ENCODE results near the gene COPZ1. TPM values are rescaled to one million over a fixed set of nuclear protein-coding genes. Genes with fewer than 3 reads are reported as not detected.

The COPZ1 gene
- total and polyA plus RNA-seq, 9 of the 15 experiments (the other 6 are each of a cell fraction or from before 2014, with no cell fraction given), result 137 to 487 (median 233) TPM

DNA sequence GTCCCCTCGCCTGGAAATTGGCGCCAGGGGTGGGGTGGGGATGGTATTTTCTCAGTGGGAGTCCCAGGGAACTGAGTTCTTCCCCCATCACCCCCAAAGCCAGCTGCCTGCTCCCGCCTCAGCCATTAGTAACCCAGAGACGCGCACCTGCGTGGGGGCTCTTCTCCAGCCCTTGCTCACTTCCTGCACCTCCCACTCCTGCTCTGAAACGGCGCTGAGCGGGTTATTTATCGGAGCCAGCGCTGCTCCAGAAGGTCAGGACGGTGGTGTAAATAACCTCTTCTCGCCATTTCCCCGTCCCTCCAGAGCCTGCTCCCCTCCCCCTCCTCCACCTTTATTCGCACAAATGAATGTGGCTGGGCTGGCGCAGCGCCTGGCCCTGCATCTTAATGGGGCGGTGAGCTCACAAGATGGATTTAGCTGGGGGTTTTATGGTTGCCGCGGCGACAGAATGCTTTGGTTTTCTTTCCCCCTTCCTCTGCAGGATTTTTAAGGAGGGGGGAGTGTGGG, 27.1 kb downstream of the COPZ1 start (continued):
- TF ChIP-seq, protein P1, sequence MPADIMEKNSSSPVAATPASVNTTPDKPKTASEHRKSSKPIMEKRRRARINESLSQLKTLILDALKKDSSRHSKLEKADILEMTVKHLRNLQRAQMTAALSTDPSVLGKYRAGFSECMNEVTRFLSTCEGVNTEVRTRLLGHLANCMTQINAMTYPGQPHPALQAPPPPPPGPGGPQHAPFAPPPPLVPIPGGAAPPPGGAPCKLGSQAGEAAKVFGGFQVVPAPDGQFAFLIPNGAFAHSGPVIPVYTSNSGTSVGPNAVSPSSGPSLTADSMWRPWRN (IDR thresholded peaks at IDR 0.05; ENCODE audit: low read depth), result no peak
- TF ChIP-seq CEBPG (CRISPR knock-in tag; IDR thresholded peaks at IDR 0.05) (no peak), CEBPG (tag; conservative IDR thresholded peaks at IDR 0.05 in 1 of 2, IDR thresholded peaks at IDR 0.05 in 1 of 2) (no peak), PHTF2 (CRISPR knock-in tag; IDR thresholded peaks at IDR 0.05) (no peak), CXXC5 (CRISPR knock-in tag; IDR thresholded peaks at IDR 0.05) (peak; percentile 68), TEAD2 (tag; IDR thresholded peaks at IDR 0.05) (no peak), ZNF785 (CRISPR knock-in tag; IDR thresholded peaks at IDR 0.05) (no peak), KDM2B (CRISPR knock-in tag; IDR thresholded peaks at IDR 0.05) (no peak), ZNF41 (CRISPR knock-in tag; conservative IDR thresholded peaks at IDR 0.05) (no peak), CHD1 (IDR thresholded peaks at IDR 0.05; ENCODE audit: low read length) (no peak), C11orf30 (IDR thresholded peaks at IDR 0.05; ENCODE audit: low read depth) (no peak), SMARCC2 (IDR thresholded peaks at IDR 0.05; ENCODE audit: low read depth) (no peak), TAL1 (IDR thresholded peaks at IDR 0.05) (peak; percentile 26; the same call in 1 of the 2 replicates), MAZ (CRISPR knock-in tag; conservative IDR thresholded peaks at IDR 0.05 in 1 of 2, IDR thresholded peaks at IDR 0.05 in 1 of 2) (peak; percentile 31 to 46; a peak in 2 of 4 replicates), ELF4 (CRISPR knock-in tag; IDR thresholded peaks at IDR 0.05) (no peak), PHF8 (IDR thresholded peaks at IDR 0.05; ENCODE audit: borderline replicate concordance, low read length) (no peak)
- TF ChIP-seq, protein P2, sequence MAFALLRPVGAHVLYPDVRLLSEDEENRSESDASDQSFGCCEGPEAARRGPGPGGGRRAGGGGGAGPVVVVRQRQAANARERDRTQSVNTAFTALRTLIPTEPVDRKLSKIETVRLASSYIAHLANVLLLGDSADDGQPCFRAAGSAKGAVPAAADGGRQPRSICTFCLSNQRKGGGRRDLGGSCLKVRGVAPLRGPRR (CRISPR knock-in tag; IDR thresholded peaks at IDR 0.05), result no peak
- TF ChIP-seq, protein P3, sequence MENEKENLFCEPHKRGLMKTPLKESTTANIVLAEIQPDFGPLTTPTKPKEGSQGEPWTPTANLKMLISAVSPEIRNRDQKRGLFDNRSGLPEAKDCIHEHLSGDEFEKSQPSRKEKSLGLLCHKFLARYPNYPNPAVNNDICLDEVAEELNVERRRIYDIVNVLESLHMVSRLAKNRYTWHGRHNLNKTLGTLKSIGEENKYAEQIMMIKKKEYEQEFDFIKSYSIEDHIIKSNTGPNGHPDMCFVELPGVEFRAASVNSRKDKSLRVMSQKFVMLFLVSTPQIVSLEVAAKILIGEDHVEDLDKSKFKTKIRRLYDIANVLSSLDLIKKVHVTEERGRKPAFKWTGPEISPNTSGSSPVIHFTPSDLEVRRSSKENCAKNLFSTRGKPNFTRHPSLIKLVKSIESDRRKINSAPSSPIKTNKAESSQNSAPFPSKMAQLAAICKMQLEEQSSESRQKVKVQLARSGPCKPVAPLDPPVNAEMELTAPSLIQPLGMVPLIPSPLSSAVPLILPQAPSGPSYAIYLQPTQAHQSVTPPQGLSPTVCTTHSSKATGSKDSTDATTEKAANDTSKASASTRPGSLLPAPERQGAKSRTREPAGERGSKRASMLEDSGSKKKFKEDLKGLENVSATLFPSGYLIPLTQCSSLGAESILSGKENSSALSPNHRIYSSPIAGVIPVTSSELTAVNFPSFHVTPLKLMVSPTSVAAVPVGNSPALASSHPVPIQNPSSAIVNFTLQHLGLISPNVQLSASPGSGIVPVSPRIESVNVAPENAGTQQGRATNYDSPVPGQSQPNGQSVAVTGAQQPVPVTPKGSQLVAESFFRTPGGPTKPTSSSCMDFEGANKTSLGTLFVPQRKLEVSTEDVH (IDR thresholded peaks at IDR 0.05; ENCODE audit: low read depth, partially characterized antibody), result peak; percentile 46
- TF ChIP-seq, protein P4, sequence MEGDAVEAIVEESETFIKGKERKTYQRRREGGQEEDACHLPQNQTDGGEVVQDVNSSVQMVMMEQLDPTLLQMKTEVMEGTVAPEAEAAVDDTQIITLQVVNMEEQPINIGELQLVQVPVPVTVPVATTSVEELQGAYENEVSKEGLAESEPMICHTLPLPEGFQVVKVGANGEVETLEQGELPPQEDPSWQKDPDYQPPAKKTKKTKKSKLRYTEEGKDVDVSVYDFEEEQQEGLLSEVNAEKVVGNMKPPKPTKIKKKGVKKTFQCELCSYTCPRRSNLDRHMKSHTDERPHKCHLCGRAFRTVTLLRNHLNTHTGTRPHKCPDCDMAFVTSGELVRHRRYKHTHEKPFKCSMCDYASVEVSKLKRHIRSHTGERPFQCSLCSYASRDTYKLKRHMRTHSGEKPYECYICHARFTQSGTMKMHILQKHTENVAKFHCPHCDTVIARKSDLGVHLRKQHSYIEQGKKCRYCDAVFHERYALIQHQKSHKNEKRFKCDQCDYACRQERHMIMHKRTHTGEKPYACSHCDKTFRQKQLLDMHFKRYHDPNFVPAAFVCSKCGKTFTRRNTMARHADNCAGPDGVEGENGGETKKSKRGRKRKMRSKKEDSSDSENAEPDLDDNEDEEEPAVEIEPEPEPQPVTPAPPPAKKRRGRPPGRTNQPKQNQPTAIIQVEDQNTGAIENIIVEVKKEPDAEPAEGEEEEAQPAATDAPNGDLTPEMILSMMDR (IDR thresholded peaks at IDR 0.05 in 2 of 3, conservative IDR thresholded peaks at IDR 0.05 in 1 of 3; ENCODE audit: insufficient read depth in 2 of 3, low read depth in 1 of 3, low read length in 3 of 3), result no peak
- TF ChIP-seq, protein P5, sequence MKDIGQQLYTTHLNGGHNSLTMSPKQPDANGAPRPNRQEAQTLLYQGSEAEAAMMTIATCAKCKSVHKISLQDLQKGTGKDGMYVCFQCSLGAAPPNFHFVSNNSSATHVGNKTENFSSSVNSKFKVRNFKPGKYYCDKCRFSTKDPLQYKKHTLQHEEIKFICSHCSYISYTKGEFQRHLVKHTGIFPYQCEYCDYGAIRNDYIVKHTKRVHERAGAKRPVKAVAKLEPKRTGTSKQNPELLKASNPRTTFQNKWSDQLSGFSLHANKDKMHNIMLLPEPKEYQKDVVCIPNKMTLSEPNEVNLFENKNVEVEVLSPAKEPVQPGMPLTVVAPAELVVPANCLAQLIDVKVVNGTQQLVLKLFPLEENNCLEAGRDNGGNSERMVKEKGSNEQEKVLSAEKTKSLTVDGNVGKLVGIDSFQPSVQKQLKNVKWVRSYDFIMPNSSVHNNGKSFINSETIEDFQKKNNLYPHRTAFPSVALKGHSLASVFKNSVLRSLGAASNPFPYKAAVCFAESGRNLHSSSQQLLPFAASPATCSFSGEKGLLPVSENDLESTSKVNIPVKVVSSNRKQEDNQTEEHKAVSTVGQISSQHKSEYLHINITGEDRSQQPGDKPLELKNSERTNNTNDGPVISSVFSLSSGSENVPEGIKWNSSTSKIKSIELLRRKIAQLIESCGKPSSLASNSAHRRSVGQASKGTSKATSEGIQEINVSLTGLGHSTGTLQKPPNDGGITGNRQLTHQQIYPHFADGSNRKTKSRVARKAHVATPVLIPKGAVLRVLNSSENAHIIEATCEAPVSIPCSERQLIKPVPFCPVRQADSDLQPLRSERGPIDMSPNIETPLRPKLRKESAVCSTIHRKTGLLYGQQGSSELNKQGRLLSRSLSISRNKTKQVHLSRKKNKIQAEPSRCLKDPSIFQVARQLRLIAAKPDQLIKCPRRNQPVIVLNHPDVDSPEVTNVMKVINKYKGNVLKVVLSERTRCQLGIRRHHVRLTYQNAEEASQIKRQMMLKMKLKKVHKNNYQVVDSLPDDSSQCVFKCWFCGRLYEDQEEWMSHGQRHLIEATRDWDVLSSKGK (CRISPR knock-in tag; IDR thresholded peaks at IDR 0.05), result no peak
